RPMI7951 (cell line): Measurements from ENCODE around the gene PAX5. TPM values are rescaled to one million over a fixed set of nuclear protein-coding genes. Genes with fewer than 3 reads are reported as not detected.
"Not testable (repeated sequence)": the region's sequence is repeated elsewhere in the genome, so short reads cannot be mapped to it uniquely, and the experiment has no call there.

Experiments used
- DNase-seq: peaks from one replicate; pipeline ENCODE4 v3.0.0-alpha.2; 2012; ENCODE audit warnings: low read depth
- total RNA-seq: library from RNA; depleted of rRNA; stranded (reverse); fragments of >200 nt; shearing (Covaris generic); gene quantifications from 2 replicates; pipeline ENCODE4 v1.2.3, GENCODE V29; 2014; rRNA removed

PAX5 gene
- not detected in 2 replicates for total RNA-seq

DNA sequence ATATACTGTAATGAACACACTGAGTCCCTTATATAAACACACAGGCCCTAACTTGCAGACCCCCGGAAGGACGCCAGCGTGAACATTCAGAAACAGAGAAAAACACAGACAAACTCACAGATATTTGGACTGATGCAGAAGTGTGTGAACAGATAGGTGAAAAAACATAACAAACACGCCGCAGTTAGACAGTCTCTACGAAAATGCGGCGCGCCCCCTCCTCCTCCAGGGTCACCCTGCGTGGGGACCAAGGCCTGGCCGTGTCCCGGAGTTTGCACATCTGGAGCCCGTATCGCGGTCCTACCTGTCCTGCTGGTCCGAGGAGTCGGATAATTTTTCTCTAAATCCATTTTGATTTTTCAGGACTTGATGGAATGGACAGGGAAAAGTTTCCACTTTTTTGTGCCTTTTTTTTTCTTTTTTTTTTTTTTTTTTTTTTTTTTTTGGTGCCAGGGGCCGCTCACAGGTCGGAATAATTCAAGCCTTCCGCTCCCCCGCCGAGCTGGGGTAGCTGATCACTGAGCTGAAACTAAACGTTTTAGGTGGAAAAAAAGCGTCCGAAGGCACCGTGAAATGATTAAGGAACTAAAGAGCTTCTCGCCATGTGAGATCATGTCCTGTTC is at the start of gene PAX5:
Gene PAX5 (minus strand): TSS at position 587 of the 623 bp plus-strand sequence. CDS start 237 bp downstream, at position 350.
- no peak for DNase-seq

DNA sequence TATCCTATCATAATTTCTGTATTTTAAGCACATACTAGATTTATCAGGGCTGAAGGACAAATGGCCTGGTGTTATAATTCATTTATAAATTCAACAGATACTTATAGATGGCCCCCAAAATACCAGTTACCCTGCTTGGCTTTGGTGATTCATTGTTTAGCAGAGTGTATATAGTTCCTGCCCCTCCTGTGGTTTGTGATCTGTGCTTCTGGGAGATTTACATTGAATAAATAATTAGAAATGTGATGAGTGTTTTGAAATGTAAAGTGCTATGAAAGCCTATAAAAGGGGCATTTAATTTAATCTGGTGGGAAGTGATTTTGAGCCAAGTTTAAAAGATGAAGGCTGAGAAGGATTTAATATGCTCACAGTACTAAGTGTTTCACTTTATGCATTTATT is 49.6 kb upstream of the PAX5 start:
- no peak for DNase-seq

DNA sequence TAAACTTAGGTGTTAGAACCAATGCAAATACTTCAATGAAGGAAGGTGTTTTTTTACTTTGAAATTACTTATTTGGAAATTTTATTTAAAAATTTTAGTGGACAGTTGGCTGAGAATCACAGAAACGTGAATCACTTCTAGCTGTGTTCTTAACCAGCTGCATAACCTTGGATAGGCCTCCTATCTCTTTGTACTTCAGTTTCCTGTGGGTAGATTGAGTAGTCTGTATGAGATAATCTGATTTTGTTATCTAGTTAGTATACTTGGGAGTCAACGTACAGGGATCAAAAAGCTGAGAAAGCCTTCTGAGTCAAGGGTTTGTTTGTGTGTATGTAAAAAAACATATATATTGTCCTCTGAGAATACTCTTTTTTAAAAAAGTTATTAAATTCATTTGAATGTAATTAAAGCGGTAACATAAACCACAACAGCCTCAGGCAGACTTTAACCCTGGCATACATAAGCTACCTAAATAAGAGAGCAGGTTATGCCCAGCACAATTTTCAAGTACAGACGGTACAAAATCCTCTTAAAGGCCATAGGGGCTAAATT is 48.2 kb upstream of the PAX5 start:
- no peak for DNase-seq

DNA sequence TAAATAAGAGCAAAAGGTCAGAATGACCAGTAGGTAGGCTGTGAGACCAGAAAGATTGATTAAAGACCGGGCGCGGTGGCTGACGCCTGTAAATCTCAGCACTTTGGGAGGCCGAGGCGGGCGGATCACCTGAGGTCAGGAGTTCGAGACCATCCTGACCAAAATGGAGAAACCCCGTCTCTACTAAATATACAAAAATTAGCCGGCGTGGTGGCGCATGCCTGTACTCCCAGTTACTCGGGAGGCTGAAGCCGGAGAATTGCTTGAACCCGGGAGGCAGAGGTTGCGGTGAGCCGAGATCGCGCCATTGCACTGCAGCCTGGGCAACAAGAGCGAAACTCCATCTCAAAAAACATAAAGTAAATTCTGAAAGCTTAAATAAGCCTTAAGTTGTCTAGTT is 47.4 kb upstream of the PAX5 start:
- DNase-seq = not testable (repeated sequence)

DNA sequence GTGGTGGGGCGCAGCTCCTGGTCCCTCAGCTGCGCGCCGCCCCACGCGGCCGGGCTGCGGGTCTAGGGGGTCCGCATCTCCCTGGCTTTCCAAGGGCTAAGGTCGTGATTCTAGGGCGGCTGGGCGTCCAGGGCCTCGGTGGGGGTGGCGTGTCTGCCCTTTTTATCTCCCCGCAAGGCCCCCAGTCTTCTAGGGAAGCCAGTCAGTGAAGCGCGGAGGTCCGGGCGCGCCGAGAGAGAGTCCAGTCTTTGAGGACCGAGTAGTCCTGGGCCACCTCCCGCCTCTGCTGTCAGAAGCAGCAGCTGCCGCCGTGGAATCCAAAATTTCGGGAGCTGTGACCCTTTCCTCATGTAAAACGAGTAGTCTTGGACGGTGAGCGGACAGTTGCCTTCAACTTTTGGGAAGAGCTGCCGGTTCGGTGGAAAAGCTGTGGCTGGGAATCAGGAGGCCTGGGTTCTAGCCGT is 46.1 kb upstream of the PAX5 start:
- peak; percentile 27 for DNase-seq

DNA sequence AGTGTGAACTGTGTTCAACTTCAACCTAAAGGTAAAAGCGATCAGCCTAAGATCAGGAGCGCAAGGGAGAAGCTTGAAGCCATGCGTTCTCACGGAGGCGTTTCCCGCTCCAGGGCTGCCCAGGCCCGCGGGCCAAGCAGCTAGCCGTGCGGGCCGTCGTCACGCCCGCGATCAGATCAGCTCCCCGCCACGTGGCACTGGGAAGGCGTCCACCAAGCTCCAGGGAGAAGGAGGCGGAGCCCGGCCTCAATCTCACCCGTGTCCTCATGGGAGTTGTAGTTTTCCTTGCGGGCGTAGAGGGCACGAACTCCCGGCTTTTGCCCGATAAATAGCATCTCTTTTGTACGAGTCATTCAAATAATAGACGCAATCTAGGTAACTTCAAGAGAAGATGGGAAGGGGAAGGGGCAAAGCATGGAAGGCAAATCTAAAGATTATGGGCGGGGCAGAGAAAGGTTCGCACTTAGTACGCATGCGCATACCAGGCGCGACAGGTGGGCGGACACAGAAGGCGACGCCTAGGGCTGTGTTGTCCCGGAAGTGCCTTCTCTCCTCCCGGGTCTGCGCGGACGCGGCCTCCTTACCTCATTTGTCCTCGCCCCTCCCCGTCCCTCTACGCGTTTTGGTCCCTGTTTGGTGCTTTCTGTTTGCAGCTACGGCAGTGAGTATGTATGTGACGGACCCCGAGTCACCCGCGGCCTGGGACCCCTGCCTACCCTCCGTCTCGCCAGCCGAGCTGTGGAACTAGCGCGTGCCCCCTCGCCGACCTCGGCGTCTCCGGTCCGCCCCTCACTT is 45.5 kb upstream of the PAX5 start:
- peak; percentile 90 for DNase-seq

DNA sequence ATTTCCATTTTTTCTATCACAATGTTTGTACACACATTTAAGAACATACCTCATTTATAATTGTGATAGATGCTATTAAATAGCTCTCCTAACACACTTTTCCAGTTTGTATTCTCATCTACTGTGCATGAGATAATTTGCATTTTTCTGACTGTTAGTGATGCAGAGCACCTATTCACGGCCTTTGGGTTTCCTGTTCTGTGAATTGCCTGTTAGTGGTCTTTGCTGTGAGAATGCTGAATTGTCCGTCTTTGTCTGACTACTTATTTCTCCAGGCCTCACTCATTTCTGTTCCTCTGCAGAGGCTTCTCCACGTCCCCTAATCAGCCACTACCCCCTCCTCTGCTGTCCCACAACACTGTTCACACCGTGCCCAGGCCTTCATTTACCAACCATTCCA is 40.7 kb upstream of the PAX5 start:
- DNase-seq = not testable (repeated sequence)

DNA sequence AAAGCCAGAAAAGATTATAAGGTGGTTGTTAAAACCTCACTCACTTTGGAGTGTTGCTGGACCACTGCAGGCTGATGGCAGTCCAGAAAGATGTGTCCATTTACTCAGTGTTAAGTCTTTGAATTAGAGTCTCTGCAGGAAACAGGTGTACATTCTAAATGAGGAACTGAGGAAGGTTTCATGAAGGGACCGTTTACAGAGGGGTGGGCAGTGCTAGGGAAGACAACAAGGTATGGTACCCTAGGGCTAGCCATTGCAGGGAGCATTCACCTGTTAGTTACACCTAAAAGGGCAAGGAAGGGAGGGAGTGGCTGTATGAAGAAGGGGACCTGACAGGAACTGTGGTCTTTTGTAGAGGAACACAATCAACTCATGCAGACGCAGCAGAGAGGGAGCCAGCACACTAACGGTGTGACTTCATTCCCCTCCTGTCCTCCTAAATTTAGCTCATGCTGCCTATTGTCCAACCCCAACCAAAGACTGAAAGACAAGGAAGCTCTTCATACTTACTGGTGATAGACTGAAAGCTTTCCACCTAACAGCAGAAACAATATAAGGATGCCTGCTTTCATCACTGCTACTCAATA is 32.2 kb upstream of the PAX5 start:
- no peak for DNase-seq

DNA sequence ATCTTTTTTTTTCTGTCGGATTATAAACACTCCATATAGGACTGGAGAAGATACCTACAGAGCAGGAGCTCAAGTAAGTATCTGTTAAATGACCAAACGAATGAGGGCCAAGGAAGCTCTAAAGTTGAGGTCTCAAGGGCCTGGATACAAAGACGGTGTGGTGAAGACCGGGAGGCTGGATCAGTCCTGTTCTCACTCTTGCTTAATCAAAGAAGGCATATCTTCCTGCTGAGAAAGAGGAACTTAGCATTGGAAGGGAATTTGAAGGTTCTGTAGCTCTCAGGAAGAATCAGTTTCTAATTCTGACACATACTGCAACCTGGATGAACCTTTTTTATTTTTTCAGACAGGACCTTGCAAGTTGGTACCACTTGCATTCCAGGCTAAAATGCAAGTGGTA is 28.3 kb upstream of the PAX5 start:
- DNase-seq = no peak

DNA sequence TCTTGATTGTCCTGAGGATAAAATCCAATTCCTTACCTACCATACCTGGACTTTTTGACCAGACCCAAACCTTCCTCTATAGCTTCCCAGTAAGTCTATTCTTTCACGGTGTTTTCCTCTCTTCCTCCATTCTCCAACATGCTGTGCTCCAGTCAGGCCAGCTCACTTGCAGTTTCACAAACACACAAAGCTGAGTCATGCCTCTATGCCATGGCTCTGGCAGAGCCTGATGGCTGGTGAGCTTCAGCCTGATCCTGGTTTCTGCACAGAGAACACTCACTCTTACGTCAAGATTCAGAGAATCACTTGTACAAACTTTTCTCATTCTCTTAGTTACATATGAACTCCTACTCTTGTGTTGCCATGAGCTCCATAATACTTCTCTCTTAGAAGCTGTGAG is 27.7 kb upstream of the PAX5 start:
- no peak for DNase-seq

DNA sequence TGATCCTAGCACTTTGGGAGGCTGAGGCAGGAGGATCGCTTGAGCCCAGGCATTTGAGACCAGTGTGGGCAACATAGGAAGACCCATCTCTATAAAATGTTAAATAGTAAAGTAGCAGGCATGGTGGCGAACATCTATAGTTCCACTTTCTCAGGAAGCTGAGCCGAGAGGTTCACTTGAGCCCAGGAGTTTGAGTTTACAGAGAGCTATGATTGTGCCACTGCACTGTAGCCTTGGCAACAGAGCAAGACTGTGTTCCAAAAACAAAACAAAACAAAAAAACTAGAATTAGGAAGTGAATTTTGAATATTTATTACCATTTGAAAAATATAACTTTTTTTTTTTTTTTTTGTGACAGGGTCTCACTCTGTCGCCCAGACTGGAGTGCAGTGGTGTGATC is 26.8 kb upstream of the PAX5 start:
- DNase-seq = no peak

DNA sequence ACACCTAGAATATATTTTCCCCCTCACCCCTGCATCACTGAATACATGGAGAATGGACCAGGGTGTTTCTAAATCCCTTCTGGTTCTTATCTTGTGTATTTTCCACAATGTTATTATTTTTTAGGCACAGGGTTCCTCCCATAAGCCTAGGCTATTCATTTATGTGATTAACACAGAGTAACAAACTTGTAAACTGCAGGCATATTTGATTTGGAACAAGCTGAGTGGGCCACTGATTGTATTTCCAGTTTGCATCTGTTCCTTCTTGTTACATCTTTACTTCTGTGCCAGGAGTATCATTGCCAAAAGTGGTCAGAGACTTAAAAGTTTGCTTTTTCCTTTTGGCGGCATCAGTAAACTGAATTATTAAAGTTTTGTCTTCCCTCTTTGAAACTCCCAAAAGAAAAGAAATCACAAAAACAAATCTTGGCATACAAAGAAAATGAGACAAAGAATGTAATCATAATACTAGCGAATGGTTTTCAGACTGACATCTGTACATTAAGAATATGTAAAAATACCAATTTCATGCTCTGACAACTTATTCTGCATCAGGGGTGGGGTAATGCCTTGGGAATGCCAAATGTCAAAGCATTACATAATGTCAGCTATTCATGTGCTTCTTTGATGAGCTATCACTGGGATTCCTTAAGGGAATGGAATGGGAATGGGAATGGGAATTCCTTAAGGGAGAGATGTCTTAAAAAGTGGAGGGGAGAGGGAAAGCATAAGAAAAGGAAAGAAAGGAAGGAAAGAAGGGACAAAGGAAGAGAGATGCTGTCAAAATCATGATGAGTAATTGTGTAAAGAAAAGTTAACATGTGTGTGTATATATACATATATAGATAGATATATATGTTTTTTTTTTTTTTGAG is 22.2 kb upstream of the PAX5 start:
- DNase-seq = no peak

DNA sequence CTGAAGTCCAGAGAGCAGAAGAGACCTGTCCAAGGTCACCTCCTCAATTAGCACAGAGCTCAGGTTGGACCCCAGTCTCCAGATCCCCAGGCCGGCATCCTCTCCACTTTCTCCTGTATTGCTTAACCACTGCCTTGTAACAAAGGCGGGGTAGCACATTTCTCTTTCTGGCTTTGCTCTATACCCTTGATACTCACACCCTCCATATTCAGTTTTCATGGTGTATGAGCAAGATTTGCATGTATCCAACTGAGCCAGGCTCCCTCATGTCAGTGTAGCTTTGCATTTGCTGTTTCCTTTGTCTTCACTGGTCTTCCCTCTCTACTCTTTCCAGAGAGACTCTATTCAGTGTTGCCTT is 20.3 kb upstream of the PAX5 start:
- DNase-seq = not testable (repeated sequence)

DNA sequence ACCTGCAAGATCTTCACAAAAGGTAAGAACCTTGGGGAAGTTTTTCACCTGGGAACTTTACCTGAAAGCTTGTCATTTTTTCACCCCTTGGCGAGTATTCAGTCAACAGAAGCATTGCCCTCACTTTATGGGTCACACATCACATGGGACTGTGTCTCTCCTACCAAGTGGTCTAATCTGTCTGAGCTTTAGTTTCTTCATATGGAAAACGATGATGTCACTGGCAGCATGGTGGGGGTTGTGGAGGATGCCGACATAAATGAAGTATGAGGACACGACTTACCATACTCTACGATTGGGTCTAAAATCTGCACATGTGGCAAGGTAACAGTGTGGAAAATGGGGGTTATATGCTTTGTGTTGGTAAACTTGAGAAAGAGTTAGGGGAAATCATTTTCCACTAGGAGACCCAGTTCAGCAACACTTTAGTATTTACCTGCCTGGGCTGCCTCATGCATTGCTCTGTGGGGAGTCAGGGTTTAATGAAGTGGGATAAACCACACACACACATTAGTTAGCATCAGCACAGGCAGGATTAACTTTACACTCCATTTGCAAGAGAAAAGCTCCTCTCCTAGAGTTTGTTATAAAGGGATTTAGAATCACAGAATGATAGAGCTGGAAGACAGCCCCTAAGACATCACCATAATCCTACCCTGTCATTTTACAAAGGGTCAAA is 19.8 kb upstream of the PAX5 start:
- no peak for DNase-seq

DNA sequence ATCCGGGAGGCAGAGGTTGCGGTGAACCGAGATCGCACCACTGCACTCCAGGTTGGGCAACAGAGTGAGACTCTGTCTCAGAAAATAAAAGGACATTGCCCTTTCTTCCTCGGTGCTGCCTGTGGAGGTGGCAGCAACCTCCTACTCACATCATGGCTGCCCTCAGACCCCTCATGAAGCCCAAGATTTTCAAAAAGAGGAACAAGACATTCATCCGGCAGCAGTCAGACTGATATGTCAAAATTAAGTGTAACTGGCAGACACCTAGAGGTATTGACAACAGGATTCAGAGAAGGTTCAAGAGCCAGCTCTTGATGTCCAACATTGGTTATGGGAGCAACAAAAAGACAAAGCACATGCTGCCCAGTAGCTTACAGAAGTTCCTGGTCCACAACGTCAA is 12.6 kb upstream of the PAX5 start:
- DNase-seq = no peak

DNA sequence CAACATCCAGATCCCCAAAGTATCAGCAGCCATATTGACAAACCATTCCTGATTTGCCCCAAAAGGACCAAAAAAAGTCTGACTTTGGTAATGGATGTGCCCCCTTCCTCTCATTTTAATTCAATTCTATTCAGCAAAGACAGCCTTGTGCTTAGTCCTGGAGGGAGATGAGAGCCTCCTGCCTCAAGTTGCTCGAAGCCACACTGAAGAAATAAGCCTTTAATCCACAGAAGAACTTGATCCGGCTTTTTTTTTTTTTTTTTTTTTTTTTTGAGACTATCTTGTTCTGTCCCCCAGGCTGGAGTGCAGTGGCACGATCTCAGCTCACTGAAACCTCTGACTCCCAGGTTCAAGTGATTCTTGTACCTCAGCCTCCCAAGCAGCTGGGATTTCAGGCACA is 8.4 kb upstream of the PAX5 start:
- DNase-seq = no peak

DNA sequence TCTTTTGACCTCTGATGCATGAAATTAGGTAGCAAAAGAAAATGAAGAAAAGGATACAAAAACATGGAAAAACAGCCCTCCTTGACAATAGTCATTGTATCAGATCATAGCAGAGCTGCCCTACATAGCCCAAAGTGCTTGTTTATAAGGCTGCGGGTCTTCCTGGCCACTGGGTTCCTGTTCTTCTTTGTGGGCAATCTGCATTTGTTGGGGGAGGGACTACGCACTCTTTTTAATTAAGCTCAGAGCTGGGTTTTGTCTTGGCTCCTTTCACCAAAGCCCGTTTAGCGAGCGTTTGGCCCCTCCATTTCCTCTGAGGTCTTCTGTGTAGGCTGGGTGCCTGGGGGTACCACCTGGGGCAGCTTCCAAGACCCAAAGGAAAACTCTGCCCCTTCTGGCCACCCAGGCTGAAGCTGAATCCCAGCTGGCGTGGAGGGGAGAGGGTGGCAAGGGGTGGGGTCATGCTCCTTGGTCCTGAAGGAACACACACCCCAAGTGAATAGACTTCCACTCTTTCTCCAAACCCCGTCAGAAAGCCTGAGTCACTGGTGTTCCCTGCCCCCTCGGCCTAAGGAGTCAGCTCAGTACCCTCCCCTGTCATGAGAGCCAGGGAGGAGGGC is 6.5 kb upstream of the PAX5 start:
- no peak for DNase-seq

DNA sequence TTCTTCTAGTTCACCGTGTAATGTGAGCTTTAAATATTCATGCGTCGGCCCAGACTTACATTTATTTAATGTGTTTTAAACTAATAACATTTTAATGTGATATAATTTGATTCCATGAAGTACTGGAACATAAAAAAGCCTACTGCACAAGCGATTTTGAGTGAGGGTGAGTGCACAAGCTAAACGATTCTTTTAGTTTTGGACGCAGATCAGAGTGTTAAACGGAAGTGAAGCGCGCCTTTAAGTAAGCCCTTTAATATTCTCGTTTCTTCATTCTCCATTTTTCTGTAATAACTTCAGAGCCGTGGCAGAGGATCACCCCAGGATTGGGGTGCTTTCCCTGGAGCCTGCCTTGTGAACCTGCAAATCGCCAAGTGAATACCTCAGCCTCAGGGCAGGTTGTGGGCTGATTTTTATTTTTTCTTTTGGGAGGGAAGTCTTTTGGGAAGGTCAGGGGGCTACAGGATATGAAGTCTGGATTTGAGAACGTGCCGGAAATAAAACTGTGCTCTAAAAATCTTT is 4.9 kb upstream of the PAX5 start:
- no peak for DNase-seq

DNA sequence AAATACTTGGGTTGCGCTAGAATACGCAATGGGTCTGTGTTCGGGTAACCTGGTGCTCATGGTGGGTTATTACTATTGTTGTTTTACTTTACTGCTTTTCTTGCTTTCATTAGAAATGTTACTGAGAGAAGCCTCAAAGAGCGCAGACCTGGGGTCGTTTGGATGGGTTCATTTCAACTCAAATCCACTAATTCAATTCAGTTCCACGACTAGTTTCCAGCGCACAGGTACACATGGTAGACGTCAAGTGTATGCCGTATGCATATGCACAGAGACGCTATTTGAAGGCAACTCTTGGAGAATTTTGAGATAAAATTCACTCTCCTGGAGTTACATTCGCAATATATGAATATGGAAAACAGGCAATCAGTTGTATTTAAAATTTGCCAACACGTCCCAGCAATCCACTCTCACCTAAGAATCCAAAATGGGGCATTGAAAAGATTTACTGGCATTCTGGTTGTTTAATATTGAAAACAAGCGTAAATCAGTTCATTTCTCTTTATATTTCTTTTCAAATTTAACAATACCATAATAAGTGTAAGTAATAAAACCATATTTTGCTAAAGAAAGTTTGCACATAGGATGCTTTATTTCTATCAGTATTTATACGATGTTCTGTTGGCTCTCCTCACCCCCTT is 4.4 kb upstream of the PAX5 start:
- no peak for DNase-seq
